CD4-positive, alpha-beta memory T cell (primary cell): ENCODE results near the gene FHAD1. TPM values are rescaled to one million over a fixed set of nuclear protein-coding genes. Genes with fewer than 3 reads are reported as not detected.
"Not testable (repeated sequence)": the region's sequence is repeated elsewhere in the genome, so short reads cannot be mapped to it uniquely, and the experiment has no call there.

ENCODE experiments used
- CTCF ChIA-PET: fragments of 350-600 bp; sonication (Branson Sonifier 250); formaldehyde crosslinking; loops from one replicate; lab custom pipeline; 2021; ENCODE audit warnings: inconsistent platforms; ENCODE audit not compliant: partially characterized antibody; lab: Charles Lee
- POLR2A ChIA-PET: fragments of 350-600 bp; sonication (Branson Sonifier 250); formaldehyde crosslinking; loops from one replicate; lab custom pipeline; 2021; ENCODE audit not compliant: partially characterized antibody; lab: Charles Lee
- DNase-seq, 5 donors: peaks; one replicate each; pipeline versions ENCODE4 v3.0.0 to v3.0.0-alpha.2; 2020 to 2022; ENCODE audit warnings: mixed read lengths in 1 of 5
- H3K27ac ChIP-seq: one replicate; pipeline ENCODE4 v1.7.0; 2013; ENCODE audit warnings: low read depth, low read length
- H3K27me3 ChIP-seq: 2 replicates; pipeline ENCODE4 v1.7.0; 2013; ENCODE audit warnings: mild to moderate bottlenecking, low read length, moderate library complexity; ENCODE audit not compliant: insufficient read depth
- H3K36me3 ChIP-seq: 2 replicates; pipeline ENCODE4 v1.7.0; 2013; ENCODE audit warnings: mild to moderate bottlenecking, low read length, moderate library complexity; ENCODE audit not compliant: insufficient read depth
- H3K4me1 ChIP-seq: 2 replicates; pipeline ENCODE4 v1.7.0; 2013; ENCODE audit warnings: mild to moderate bottlenecking, low read length, moderate library complexity; ENCODE audit not compliant: insufficient read depth
- H3K4me3 ChIP-seq, 2 donors: one replicate each; pipeline ENCODE4 v1.7.0; 2013; ENCODE audit warnings: low read length in 2 of 2, mild to moderate bottlenecking in 1 of 2
- H3K9me3 ChIP-seq, 2 donors: one replicate each; pipeline ENCODE4 v1.7.0; 2013; ENCODE audit warnings: low read length in 2 of 2, control low read depth in 1 of 2; ENCODE audit not compliant: control insufficient read depth in 1 of 2
- H3K27ac Mint-ChIP-seq, 7 donors: one replicate each; pipeline ENCODE4 v1.8.0; 2020 to 2021; ENCODE audit warnings: mixed read lengths in 7 of 7, mild to moderate bottlenecking in 6 of 7, inconsistent platforms in 3 of 7, moderate library complexity in 3 of 7
- H3K27me3 Mint-ChIP-seq, 2 donors: one replicate each; pipeline ENCODE4 v1.8.0; 2020 to 2021; ENCODE audit warnings: mixed read lengths in 2 of 2
- H3K36me3 Mint-ChIP-seq, 2 donors: one replicate each; pipeline ENCODE4 v1.8.0; 2020 to 2021; ENCODE audit warnings: mixed read lengths in 2 of 2, inconsistent platforms in 1 of 2, mild to moderate bottlenecking in 1 of 2
- H3K4me1 Mint-ChIP-seq, 4 donors: one replicate each; pipeline ENCODE4 v1.8.0; 2020 to 2021; ENCODE audit warnings: mixed read lengths in 4 of 4, mild to moderate bottlenecking in 1 of 4
- H3K4me3 Mint-ChIP-seq, 8 donors: one replicate each; pipeline ENCODE4 v1.8.0; 2020 to 2021; ENCODE audit warnings: mixed read lengths in 8 of 8, mild to moderate bottlenecking in 7 of 8, moderate library complexity in 6 of 8, inconsistent platforms in 3 of 8
- H3K9me3 Mint-ChIP-seq, 8 donors: one replicate each; pipeline ENCODE4 v1.8.0; 2020 to 2021; ENCODE audit warnings: mixed read lengths in 8 of 8, mild to moderate bottlenecking in 5 of 8, inconsistent platforms in 3 of 8, moderate library complexity in 1 of 8
- intact Hi-C: fragments of 100-400 bp; cut with micrococcal nuclease; formaldehyde crosslinking; loops from one replicate; pipeline ENCODE4 v1.15.1; 2023
- polyA plus RNA-seq, 2 donors: library from polyadenylated mRNA; unstranded; fragments of 300-500 nt; fragmentation: Illumina TruSeq; gene quantifications; one replicate each; pipeline ENCODE4 v1.2.3, GENCODE V29; 2021
- total RNA-seq, 2 experiments: library from RNA; stranded (reverse); gene quantifications; one replicate each; pipeline ENCODE4 v1.2.3, GENCODE V29; 2021

Gene FHAD1
- total and polyA plus RNA-seq, 4 experiments from 2014 or later, result 0.03 TPM; not detected in 3

DNA sequence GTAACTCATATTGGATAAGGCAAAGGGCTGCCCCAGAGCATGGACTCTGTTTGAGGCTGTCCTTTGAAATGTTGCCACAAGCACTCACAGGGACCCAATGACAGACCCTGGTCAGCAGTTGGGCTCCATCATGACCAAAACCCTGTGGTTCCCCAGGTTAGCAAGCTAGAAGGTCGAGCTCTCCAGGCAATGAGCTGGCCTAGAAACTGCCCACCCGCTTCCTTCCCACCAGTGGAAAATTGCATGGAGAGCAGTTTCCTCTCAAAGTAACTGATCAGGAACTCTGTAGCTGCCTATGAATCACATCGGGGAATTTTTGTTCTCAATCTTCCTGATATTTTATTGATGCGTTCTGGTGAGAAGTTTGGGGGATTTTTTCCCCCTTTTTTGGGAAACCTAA, 52.8 kb downstream of the FHAD1 start:
- peaks cover 0 to 3% (median 0%) of the 10 kb centered on the region in 8 donors for H3K9me3 Mint-ChIP-seq
- Histone ChIP-seq H3K4me3 (no peak overlapping the region), H3K4me1 (no peaks in the 10 kb centered on the region), H3K9me3 (no peaks in the 10 kb centered on the region), H3K36me3 (no peaks in the 10 kb centered on the region), H3K27ac (no peak overlapping the region), H3K27me3 (no peaks in the 10 kb centered on the region)
- ChIA-PET POLR2A (interaction anchor here (0.6 kb wide), 1 partner anchor 1081 kb away, joined by 3 read pairs; no protein-coding TSS in a partner anchor), CTCF (interaction anchor here (2.7 kb wide), 1 partner anchor 171 kb away, joined by 11 read pairs; no protein-coding TSS in a partner anchor)
- no peak for DNase-seq
- H3K27ac Mint-ChIP-seq, result no peak overlapping the region
- intact Hi-C loops, result no loop called here
- peaks cover 1 to 4% of the 10 kb centered on the region in 2 donors for H3K27me3 Mint-ChIP-seq
- H3K4me1 Mint-ChIP-seq, result peaks cover 0 to under 1% (median 0%) of the 10 kb centered on the region in 4 donors
- no peak overlapping the region for H3K4me3 Mint-ChIP-seq
- H3K36me3 Mint-ChIP-seq, result no peaks in the 10 kb centered on the region

DNA sequence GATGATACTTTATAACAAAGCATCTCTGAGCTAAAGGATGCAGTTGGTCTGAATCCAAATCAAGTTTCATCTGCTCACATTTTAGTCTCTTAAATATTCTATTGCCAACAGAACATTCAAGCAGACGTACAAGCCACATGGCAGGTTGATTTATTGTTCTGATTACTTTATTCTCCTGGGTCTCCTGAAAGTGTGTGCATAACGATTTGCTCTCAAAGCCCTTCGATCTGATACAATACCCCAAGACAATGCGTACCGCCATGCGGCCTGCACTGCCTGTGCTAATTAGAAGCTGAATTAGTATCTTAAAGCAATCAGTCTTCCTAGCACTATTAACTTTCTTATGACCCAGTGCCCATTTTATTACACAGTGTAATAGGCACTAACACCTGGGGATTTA, 56.9 kb downstream of the FHAD1 start:
- peaks cover 0 to 2% (median 0%) of the 10 kb centered on the region in 4 donors for H3K4me1 Mint-ChIP-seq
- intact Hi-C loops, result no loop called here
- no peak overlapping the region for H3K4me3 Mint-ChIP-seq
- ChIA-PET POLR2A (no interaction called here), CTCF (interaction anchor here (0.7 to 6.1 kb wide), 14 partner anchors 8 to 181 kb away, joined by 3 to 75 read pairs (median 4); no protein-coding TSS in a partner anchor)
- H3K9me3 Mint-ChIP-seq, result peaks cover 0 to 2% (median 0%) of the 10 kb centered on the region in 8 donors
- no peak overlapping the region for H3K27ac Mint-ChIP-seq
- H3K36me3 ChIP-seq, result no peaks in the 10 kb centered on the region
- H3K9me3 ChIP-seq, result no peaks in the 10 kb centered on the region
- no peaks in the 10 kb centered on the region for H3K4me1 ChIP-seq
- DNase-seq, result no peak
- H3K27me3 ChIP-seq, result no peaks in the 10 kb centered on the region
- H3K36me3 Mint-ChIP-seq, result no peaks in the 10 kb centered on the region
- H3K27ac ChIP-seq, result no peak overlapping the region
- H3K4me3 ChIP-seq, result no peak overlapping the region
- peaks cover 4% of the 10 kb centered on the region in 2 donors for H3K27me3 Mint-ChIP-seq

DNA sequence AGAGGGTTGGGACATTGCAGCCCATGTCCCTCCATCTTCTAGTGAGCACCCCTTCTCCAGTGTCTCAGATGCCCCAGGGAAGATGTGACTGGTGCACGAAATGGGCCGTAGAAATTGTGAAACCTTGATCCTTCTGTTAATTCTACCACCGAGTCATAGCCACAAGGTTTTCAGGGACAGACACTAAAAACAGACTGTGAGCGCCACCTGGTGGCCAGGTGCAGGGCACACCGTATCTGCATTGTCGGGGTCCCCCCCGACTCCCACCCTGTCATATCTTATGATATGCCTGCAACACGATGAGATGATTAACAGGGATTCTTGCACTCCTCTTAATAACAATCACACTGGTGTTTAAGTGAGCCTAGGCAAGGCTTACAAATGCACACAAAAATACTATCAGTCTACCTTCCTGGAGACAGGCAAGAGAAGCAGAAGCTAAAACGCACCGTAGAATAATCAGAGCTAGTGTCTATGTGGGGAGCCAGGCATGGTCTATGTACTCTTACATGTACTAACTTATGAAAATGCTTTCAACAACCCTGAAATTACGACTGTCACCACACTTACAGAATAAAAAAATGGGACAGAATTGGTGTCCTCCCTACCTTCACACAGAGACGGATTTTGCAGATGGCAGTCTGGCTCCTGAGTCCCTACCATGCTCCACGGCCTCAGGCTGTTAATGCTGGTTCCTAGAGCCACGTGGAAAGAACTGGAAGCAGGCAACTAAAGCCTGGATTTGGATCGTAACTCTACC, 57.9 kb downstream of the FHAD1 start:
- no peaks in the 10 kb centered on the region for H3K27me3 ChIP-seq
- ChIA-PET POLR2A (no interaction called here), CTCF (interaction anchor here (0.7 to 6.1 kb wide), 15 partner anchors 9 to 182 kb away, joined by 3 to 75 read pairs (median 4); no protein-coding TSS in a partner anchor)
- peaks cover 1 to 8% of the 10 kb centered on the region in 2 donors for H3K27me3 Mint-ChIP-seq
- H3K36me3 Mint-ChIP-seq, result no peaks in the 10 kb centered on the region
- intact Hi-C loops, result no loop called here
- no peak overlapping the region for H3K4me3 ChIP-seq
- peaks cover 0 to 2% (median 0%) of the 10 kb centered on the region in 4 donors for H3K4me1 Mint-ChIP-seq
- peak in 4 of 5 donors; percentile 42 to 48 (median 48) for DNase-seq
- H3K36me3 ChIP-seq, result no peaks in the 10 kb centered on the region
- no peaks in the 10 kb centered on the region for H3K9me3 ChIP-seq
- no peak overlapping the region for H3K27ac ChIP-seq
- no peak overlapping the region for H3K4me3 Mint-ChIP-seq
- no peaks in the 10 kb centered on the region for H3K4me1 ChIP-seq
- no peak overlapping the region for H3K27ac Mint-ChIP-seq
- peaks cover 0 to 2% (median 0%) of the 10 kb centered on the region in 8 donors for H3K9me3 Mint-ChIP-seq

DNA sequence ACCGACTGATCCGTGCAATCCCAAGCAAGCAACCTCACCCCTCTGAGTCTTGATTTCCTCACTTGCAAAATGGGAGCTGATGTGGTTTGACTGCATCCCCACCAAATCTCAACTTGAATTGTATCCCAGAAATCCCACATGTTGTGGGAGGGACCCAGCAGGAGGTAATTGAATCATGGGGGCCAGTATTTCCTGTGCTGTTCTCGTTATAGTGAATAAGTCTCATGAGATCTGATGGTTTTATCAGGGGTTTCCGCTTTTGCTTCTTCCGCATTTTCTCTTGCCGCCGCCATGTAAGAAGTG, 58.4 kb downstream of the FHAD1 start:
- no peak overlapping the region for H3K27ac ChIP-seq
- intact Hi-C loops, result no loop called here
- Mint-ChIP-seq H3K4me3 (no peak overlapping the region), H3K4me1 (peaks cover 0 to 2% (median 0%) of the 10 kb centered on the region in 4 donors), H3K27ac (no peak overlapping the region), H3K36me3 (no peaks in the 10 kb centered on the region), H3K27me3 (peaks cover 1 to 8% of the 10 kb centered on the region in 2 donors), H3K9me3 (peaks cover 0 to 2% (median 0%) of the 10 kb centered on the region in 8 donors)
- no peak overlapping the region for H3K4me3 ChIP-seq
- no peaks in the 10 kb centered on the region for H3K4me1 ChIP-seq
- ChIA-PET POLR2A (no interaction called here), CTCF (interaction anchor here (1.0 to 6.1 kb wide), 6 partner anchors 13 to 177 kb away, joined by 3 to 75 read pairs (median 5); no protein-coding TSS in a partner anchor)
- H3K36me3 ChIP-seq, result no peaks in the 10 kb centered on the region
- H3K27me3 ChIP-seq, result no peaks in the 10 kb centered on the region
- no peaks in the 10 kb centered on the region for H3K9me3 ChIP-seq
- no peak for DNase-seq

DNA sequence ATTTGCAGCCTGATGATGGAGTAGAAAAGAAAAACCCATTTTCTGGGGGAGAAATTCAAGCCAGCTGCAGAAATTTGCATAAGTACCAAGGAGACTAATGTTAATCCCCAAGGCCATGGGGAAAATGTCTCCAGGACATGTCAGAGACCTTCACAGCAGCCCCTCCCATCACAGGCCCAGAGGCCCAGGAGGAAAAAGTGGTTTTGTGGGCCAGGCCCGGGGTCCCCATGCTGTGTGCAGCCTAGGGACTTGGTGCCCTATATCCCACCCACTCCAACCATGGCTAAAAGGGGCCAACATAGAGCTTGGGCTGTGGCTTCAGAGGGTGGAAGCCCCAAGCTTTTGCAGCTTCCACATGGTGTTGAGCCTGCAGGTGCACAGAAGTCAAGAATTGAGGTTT, 59.3 kb downstream of the FHAD1 start:
- H3K36me3 ChIP-seq, H3K4me1 ChIP-seq, H3K9me3 Mint-ChIP-seq, H3K27me3 Mint-ChIP-seq, H3K9me3 ChIP-seq, H3K27ac ChIP-seq, H3K4me3 Mint-ChIP-seq, H3K36me3 Mint-ChIP-seq, H3K27me3 ChIP-seq, H3K27ac Mint-ChIP-seq, POLR2A ChIA-PET, H3K4me3 ChIP-seq, H3K4me1 Mint-ChIP-seq, DNase-seq, intact Hi-C loops: not testable (repeated sequence)
- CTCF ChIA-PET, result interaction anchor here (1.1 to 6.1 kb wide), 2 partner anchors 17 to 178 kb away, joined by 6 to 75 read pairs; no protein-coding TSS in a partner anchor

DNA sequence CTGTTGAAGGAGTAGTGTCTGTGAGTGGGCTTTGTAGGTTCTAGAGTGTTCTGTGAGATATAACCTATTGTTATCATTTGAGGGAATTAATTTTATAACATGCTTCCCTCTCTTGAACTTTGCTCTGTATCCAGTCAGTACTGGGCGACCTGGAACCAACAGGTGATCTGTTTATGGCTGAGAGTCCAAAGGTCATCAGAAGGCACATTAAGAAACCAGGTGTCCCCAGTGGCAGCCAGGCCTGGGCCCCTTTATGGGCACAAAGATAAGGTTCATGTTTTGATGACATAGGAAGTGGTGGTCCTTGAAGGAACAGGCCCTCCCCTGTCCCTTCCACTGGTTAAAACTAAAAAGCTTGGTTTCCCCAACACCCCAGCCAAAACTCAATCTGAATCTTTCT, 61.1 kb downstream of the FHAD1 start:
- intact Hi-C loops, result no loop called here
- Histone ChIP-seq H3K27ac (no peak overlapping the region), H3K4me3 (no peak overlapping the region), H3K4me1 (no peaks in the 10 kb centered on the region), H3K36me3 (no peaks in the 10 kb centered on the region), H3K9me3 (no peaks in the 10 kb centered on the region), H3K27me3 (no peaks in the 10 kb centered on the region)
- Mint-ChIP-seq H3K4me3 (no peak overlapping the region), H3K4me1 (peaks cover 0 to 2% (median 0%) of the 10 kb centered on the region in 4 donors), H3K27ac (no peak overlapping the region), H3K27me3 (peaks cover 4 to 13% of the 10 kb centered on the region in 2 donors), H3K9me3 (peaks cover 0 to 4% (median 0%) of the 10 kb centered on the region in 8 donors), H3K36me3 (no peaks in the 10 kb centered on the region)
- DNase-seq, result no peak
- ChIA-PET POLR2A (no interaction called here), CTCF (interaction anchor here (1.3 kb wide), 1 partner anchor 10 kb away, joined by 3 read pairs; no protein-coding TSS in a partner anchor)

DNA sequence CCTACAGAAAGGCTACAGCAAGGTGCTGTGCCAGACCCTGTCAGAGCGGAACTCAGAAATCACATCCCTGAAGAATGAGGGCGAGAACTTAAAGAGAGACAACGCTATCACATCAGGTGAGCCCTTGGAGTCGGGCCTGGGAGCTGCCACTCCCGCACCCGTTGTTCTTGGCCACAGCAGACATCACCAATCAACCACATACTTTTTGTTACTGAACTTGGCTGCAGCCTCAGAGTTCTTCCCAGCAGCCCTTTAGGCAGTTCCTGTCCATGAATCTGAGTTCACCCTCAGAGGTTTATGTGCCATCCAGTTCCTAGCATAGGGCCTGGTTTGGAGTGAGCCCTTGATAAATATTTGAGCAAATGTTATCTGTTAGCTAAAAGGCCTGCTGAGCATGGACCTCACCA, 61.6 kb downstream of the FHAD1 start:
- POLR2A ChIA-PET, result no interaction called here
- Histone ChIP-seq H3K4me1 (no peaks in the 10 kb centered on the region), H3K9me3 (no peaks in the 10 kb centered on the region), H3K27me3 (no peaks in the 10 kb centered on the region), H3K27ac (no peak overlapping the region), H3K4me3 (no peak overlapping the region), H3K36me3 (no peaks in the 10 kb centered on the region)
- no peak overlapping the region for H3K27ac Mint-ChIP-seq
- peaks cover 0 to 2% (median 0%) of the 10 kb centered on the region in 4 donors for H3K4me1 Mint-ChIP-seq
- no peak overlapping the region for H3K4me3 Mint-ChIP-seq
- no peak for DNase-seq
- no peaks in the 10 kb centered on the region for H3K36me3 Mint-ChIP-seq
- CTCF ChIA-PET, result interaction anchor here (1.1 to 1.3 kb wide), 2 partner anchors 9 to 178 kb away, joined by 3 to 6 read pairs; no protein-coding TSS in a partner anchor
- H3K27me3 Mint-ChIP-seq, result peaks cover 4 to 13% of the 10 kb centered on the region in 2 donors
- H3K9me3 Mint-ChIP-seq, result peaks cover 0 to 4% (median 0%) of the 10 kb centered on the region in 8 donors
- intact Hi-C loops, result no loop called here
